ENCODE results near the gene PRKG1.

PRKG1 gene

DNA sequence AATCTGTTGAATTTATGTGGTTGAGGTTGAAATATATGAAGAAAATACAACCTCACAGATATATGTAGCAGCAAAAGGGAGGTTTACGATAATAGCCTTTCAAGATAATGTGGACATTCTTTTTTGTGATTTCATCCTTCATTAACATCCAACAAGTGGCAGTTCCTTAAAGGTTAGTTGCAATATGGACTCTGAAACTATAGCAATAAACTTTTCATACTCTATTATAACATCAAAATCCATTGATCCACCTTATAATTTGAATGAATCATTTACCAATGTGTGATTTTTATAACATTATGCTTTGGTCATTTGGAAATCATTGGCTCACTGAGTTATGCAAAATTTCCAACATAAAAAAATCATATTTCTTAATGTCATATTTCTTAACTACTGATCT is 825.9 kb downstream of the PRKG1 start:
- no peaks in the 10 kb centered on the region for H3K36me3 ChIP-seq (ENCODE audit: control insufficient read depth, insufficient read depth, low read length)
- no peaks in the 10 kb centered on the region for H3K9me3 ChIP-seq (ENCODE audit: control insufficient read depth, insufficient read depth, low read length)
- no peaks in the 10 kb centered on the region for H3K4me1 ChIP-seq (ENCODE audit: control insufficient read depth, insufficient read depth, low read length)
- no CpG with 5 or more reads among the region's 1 CpG for WGBS (ENCODE audit: insufficient coverage, insufficient read length)
- H3K27me3 ChIP-seq (ENCODE audit: control insufficient read depth, insufficient read depth, low read length): no peaks in the 10 kb centered on the region
- H3K4me3 ChIP-seq (ENCODE audit: low read length): no peak overlapping the region
- no peak overlapping the region for H3K27ac ChIP-seq (ENCODE audit: low read length)
- no peak for DNase-seq (ENCODE audit: low read depth, low spot score)

DNA sequence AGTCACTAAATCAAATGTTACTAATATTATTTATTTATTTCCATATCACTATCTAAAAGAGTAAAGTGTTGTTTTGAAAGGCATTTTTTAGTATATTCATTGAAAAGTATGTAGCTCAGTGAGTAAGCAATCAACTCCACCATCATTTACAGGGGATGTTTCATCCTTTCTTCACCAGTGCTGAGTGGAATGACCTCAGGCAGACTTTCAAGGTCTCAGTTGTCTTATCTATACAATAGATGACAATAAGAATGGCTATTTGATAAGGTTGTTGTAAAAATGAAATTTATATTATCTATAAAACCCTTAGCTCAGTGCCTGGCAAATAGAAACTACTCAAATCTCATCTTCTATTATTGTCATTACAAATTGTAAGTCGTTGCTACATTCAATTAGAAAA is 829.4 kb downstream of the PRKG1 start:
- Histone ChIP-seq H3K27me3 (ENCODE audit: control insufficient read depth, insufficient read depth, low read length) (no peaks in the 10 kb centered on the region), H3K4me1 (ENCODE audit: control insufficient read depth, insufficient read depth, low read length) (no peaks in the 10 kb centered on the region), H3K27ac (ENCODE audit: low read length) (no peak overlapping the region), H3K9me3 (ENCODE audit: control insufficient read depth, insufficient read depth, low read length) (no peaks in the 10 kb centered on the region), H3K36me3 (ENCODE audit: control insufficient read depth, insufficient read depth, low read length) (no peaks in the 10 kb centered on the region), H3K4me3 (ENCODE audit: low read length) (no peak overlapping the region)
- DNase-seq (ENCODE audit: low read depth, low spot score): no peak
- WGBS (ENCODE audit: insufficient coverage, insufficient read length): no CpG with 5 or more reads among the region's 1 CpG

DNA sequence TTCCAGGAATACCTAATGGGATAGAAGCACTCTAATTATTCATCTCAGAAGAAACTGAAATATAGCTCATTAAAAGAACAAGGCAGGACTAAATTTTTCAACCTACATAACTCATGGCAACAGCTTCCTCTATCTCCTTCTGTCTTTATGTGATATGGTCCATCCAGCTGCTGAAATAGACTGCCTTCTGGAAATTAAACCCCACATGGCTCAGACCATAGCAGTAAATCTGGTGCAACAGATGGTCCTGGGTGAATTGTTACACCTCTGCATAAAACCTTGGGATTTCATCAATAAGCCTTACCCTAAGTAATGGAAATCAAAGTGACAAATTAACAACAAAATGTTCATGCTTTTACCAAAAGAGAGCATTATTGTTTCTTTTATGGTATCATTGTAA is 830.7 kb downstream of the PRKG1 start:
- Histone ChIP-seq H3K9me3 (ENCODE audit: control insufficient read depth, insufficient read depth, low read length) (no peaks in the 10 kb centered on the region), H3K4me1 (ENCODE audit: control insufficient read depth, insufficient read depth, low read length) (peaks cover 2% of the 10 kb centered on the region; the same call in 1 of the 2 replicates), H3K36me3 (ENCODE audit: control insufficient read depth, insufficient read depth, low read length) (no peaks in the 10 kb centered on the region), H3K27ac (ENCODE audit: low read length) (no peak overlapping the region), H3K27me3 (ENCODE audit: control insufficient read depth, insufficient read depth, low read length) (peaks cover 3% of the 10 kb centered on the region), H3K4me3 (ENCODE audit: low read length) (no peak overlapping the region)
- DNase-seq (ENCODE audit: low read depth, low spot score): no peak

DNA sequence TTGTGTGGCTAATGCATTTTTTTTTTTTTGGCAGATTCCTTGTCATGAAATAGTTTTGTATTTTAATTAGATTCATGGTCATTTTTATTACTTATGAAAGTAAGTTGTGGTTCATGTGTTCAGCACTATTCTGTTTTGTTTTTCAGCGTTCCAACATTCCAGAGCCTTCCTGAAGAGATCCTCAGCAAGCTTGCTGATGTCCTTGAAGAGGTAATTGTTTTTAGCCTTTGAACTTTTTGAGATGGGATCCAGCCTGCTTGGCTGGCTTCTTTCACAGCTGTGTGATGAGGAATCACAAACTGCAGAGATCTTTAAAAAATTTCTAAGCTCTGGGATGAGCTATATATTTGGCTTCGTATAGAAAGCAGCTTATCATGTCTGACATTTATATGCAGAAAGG is 833.1 kb downstream of the PRKG1 start:
- no peak overlapping the region for H3K27ac ChIP-seq (ENCODE audit: low read length)
- no peaks in the 10 kb centered on the region for H3K36me3 ChIP-seq (ENCODE audit: control insufficient read depth, insufficient read depth, low read length)
- DNase-seq (ENCODE audit: low read depth, low spot score): no peak
- WGBS (ENCODE audit: insufficient coverage, insufficient read length): no CpG with 5 or more reads among the region's 2 CpGs
- H3K9me3 ChIP-seq (ENCODE audit: control insufficient read depth, insufficient read depth, low read length): no peaks in the 10 kb centered on the region
- H3K4me1 ChIP-seq (ENCODE audit: control insufficient read depth, insufficient read depth, low read length): peaks cover 3% of the 10 kb centered on the region; the same call in 1 of the 2 replicates
- no peak overlapping the region for H3K4me3 ChIP-seq (ENCODE audit: low read length)
- peaks cover 7% of the 10 kb centered on the region for H3K27me3 ChIP-seq (ENCODE audit: control insufficient read depth, insufficient read depth, low read length)

DNA sequence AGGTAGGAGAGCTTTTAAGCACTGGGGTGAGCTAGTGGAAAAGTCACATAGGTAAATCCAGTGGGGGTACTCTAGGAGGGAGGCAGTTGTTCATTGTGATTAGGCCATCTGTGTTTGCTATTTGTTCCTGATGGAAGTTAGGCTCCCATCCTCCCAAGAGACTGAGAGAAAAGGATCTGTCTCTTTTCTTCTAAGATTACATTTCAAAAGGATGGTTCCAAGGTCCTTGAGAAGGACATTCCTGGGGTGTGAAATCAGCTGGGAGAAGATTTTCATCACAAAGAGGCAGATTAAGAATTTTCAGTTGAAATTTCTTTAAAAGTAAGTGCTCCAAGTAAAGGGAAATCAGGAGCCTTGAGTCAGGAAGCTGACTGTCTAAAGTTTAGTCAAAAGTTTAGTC is 835.9 kb downstream of the PRKG1 start:
- DNase-seq (ENCODE audit: low read depth, low spot score): peak; percentile 80
- peaks cover 7% of the 10 kb centered on the region for H3K27me3 ChIP-seq (ENCODE audit: control insufficient read depth, insufficient read depth, low read length)
- no peak overlapping the region for H3K27ac ChIP-seq (ENCODE audit: low read length)
- H3K36me3 ChIP-seq (ENCODE audit: control insufficient read depth, insufficient read depth, low read length): no peaks in the 10 kb centered on the region
- no peak overlapping the region for H3K4me3 ChIP-seq (ENCODE audit: low read length)
- H3K9me3 ChIP-seq (ENCODE audit: control insufficient read depth, insufficient read depth, low read length): no peaks in the 10 kb centered on the region
- peaks cover 3% of the 10 kb centered on the region; the same call in 1 of the 2 replicates for H3K4me1 ChIP-seq (ENCODE audit: control insufficient read depth, insufficient read depth, low read length)

DNA sequence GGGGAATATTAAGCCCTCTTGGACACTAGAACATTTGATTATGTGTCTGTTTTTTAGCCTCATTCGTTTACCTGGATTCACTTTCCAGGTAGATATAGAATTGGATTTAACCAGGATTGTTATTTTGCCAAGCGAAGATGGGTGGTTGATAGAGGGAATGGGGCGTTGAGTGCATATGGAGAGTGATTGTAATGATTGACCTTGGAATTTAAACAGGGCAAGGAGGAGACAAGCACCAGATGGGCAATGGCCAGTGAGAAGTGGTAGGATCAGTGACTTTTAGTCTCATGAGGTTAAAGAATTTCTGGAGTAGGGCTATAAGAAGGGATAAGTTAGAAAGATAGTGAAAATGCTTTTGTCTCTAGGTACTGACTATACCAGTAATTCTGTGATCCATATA is 836.3 kb downstream of the PRKG1 start:
- Histone ChIP-seq H3K27me3 (ENCODE audit: control insufficient read depth, insufficient read depth, low read length) (peaks cover 7% of the 10 kb centered on the region), H3K27ac (ENCODE audit: low read length) (no peak overlapping the region), H3K4me1 (ENCODE audit: control insufficient read depth, insufficient read depth, low read length) (peaks cover 3% of the 10 kb centered on the region; the same call in 1 of the 2 replicates), H3K9me3 (ENCODE audit: control insufficient read depth, insufficient read depth, low read length) (no peaks in the 10 kb centered on the region), H3K36me3 (ENCODE audit: control insufficient read depth, insufficient read depth, low read length) (no peaks in the 10 kb centered on the region), H3K4me3 (ENCODE audit: low read length) (no peak overlapping the region)
- WGBS (ENCODE audit: insufficient coverage, insufficient read length): no CpG with 5 or more reads among the region's 3 CpGs
- no peak for DNase-seq (ENCODE audit: low read depth, low spot score)

DNA sequence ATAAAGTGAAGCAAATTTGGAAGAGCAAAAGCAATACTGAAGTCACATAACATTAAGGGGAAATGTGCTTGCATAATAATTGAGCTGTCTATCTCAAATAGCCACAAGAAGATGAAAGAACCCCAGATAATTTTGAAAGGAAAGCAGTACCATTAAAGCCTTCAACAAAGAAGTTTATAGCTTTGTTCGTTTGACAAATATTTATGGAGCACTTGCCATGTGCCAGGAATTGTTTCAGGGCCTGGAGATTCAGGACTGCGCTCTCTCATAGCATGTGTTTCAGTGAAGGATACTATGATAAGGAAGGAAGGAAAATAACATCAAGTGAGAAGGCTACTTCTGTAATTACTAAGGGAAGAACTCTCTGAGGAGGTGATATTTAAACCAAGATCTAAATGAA is 837.4 kb downstream of the PRKG1 start:
- H3K36me3 ChIP-seq (ENCODE audit: control insufficient read depth, insufficient read depth, low read length): no peaks in the 10 kb centered on the region
- WGBS (ENCODE audit: insufficient coverage, insufficient read length): no CpG with 5 or more reads among the region's 2 CpGs
- no peaks in the 10 kb centered on the region for H3K9me3 ChIP-seq (ENCODE audit: control insufficient read depth, insufficient read depth, low read length)
- H3K27ac ChIP-seq (ENCODE audit: low read length): no peak overlapping the region
- no peak for DNase-seq (ENCODE audit: low read depth, low spot score)
- H3K27me3 ChIP-seq (ENCODE audit: control insufficient read depth, insufficient read depth, low read length): peaks cover 7% of the 10 kb centered on the region
- H3K4me1 ChIP-seq (ENCODE audit: control insufficient read depth, insufficient read depth, low read length): peaks cover 3% of the 10 kb centered on the region
- H3K4me3 ChIP-seq (ENCODE audit: low read length): no peak overlapping the region

DNA sequence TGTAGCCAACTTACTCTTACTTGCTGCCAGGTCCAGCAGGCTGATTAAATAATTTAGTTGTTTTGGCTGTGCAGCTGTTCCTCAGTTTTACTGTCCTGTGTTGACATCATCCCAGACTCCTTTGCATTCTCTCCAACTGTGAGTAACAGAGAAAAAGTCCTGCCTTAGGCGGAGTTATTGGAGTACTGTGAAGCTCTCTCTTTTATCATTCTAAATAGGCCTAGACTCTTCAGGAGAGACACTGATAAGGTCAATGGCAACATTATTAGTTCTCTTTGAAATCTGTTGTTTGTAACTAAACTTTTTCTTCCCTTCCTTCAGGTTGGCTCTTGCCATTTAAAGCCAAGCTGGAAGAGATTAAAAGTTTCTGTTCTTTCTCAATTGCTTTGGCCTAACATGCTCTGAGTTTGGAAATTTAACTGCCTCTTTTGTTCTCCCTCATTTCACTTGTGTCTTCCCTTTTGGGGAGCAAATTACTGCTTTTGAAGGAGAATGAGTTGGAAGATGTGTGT is 840.8 kb downstream of the PRKG1 start:
- no peaks in the 10 kb centered on the region for H3K36me3 ChIP-seq (ENCODE audit: control insufficient read depth, insufficient read depth, low read length)
- peak overlapping the region; percentile 53 for H3K27ac ChIP-seq (ENCODE audit: low read length)
- H3K9me3 ChIP-seq (ENCODE audit: control insufficient read depth, insufficient read depth, low read length): no peaks in the 10 kb centered on the region
- H3K4me1 ChIP-seq (ENCODE audit: control insufficient read depth, insufficient read depth, low read length): peaks cover 1% of the 10 kb centered on the region
- DNase-seq (ENCODE audit: low read depth, low spot score): no peak
- WGBS (ENCODE audit: insufficient coverage, insufficient read length): no CpG with 5 or more reads among the region's 1 CpG
- H3K27me3 ChIP-seq (ENCODE audit: control insufficient read depth, insufficient read depth, low read length): peaks cover 5% of the 10 kb centered on the region; the same call in 1 of the 2 replicates
- H3K4me3 ChIP-seq (ENCODE audit: low read length): no peak overlapping the region

DNA sequence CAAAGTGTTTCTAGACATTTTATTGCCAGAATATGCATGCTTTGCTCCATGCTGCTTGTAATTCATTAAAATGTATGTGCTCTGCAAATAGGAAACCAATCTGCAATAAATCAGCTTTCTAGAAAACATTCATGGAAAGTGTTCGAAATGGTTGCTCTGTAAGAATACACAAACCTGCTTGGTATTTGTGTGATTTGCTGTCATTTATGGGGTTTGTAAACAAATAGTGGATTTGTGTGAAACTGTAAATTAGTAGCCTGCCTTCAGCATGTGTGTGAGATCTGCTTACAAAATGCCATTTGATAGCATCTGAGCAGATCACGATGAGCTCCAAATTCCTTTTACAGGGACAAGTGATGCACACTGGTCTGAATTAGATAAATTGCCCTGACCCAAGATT is 844.2 kb downstream of the PRKG1 start:
- Histone ChIP-seq H3K4me3 (ENCODE audit: low read length) (no peak overlapping the region), H3K27ac (ENCODE audit: low read length) (no peak overlapping the region), H3K9me3 (ENCODE audit: control insufficient read depth, insufficient read depth, low read length) (no peaks in the 10 kb centered on the region), H3K36me3 (ENCODE audit: control insufficient read depth, insufficient read depth, low read length) (no peaks in the 10 kb centered on the region), H3K27me3 (ENCODE audit: control insufficient read depth, insufficient read depth, low read length) (no peaks in the 10 kb centered on the region), H3K4me1 (ENCODE audit: control insufficient read depth, insufficient read depth, low read length) (no peaks in the 10 kb centered on the region; the same call in none of the 2 replicates)
- no peak for DNase-seq (ENCODE audit: low read depth, low spot score)
- WGBS (ENCODE audit: insufficient coverage, insufficient read length): no CpG with 5 or more reads among the region's 2 CpGs

DNA sequence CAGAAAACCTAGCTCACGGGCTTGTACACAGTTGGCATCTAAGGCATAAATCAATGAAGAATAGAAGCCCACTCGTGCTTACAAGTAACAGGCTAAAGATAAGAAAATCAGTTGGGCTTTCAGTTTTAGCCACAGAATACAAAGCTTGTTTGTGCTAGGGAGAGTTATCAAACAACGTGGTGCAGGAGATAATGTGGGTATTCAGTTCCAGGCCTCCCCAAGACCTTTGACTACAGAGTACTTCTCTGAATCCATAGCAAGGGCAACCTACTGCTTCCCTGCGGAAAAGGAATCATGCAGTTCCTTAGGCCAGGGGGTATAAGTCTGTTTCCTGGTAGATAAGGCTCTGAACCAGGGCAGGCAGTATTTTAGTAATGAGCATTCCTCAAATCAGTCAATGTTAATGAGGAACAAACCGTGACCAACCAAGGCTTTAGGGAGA is 844.6 kb downstream of the PRKG1 start:
- no CpG with 5 or more reads among the region's 5 CpGs for WGBS (ENCODE audit: insufficient coverage, insufficient read length)
- H3K9me3 ChIP-seq (ENCODE audit: control insufficient read depth, insufficient read depth, low read length): no peaks in the 10 kb centered on the region
- no peak for DNase-seq (ENCODE audit: low read depth, low spot score)
- H3K27ac ChIP-seq (ENCODE audit: low read length): no peak overlapping the region
- no peaks in the 10 kb centered on the region for H3K36me3 ChIP-seq (ENCODE audit: control insufficient read depth, insufficient read depth, low read length)
- H3K4me1 ChIP-seq (ENCODE audit: control insufficient read depth, insufficient read depth, low read length): no peaks in the 10 kb centered on the region; the same call in none of the 2 replicates
- H3K27me3 ChIP-seq (ENCODE audit: control insufficient read depth, insufficient read depth, low read length): no peaks in the 10 kb centered on the region
- no peak overlapping the region for H3K4me3 ChIP-seq (ENCODE audit: low read length)

DNA sequence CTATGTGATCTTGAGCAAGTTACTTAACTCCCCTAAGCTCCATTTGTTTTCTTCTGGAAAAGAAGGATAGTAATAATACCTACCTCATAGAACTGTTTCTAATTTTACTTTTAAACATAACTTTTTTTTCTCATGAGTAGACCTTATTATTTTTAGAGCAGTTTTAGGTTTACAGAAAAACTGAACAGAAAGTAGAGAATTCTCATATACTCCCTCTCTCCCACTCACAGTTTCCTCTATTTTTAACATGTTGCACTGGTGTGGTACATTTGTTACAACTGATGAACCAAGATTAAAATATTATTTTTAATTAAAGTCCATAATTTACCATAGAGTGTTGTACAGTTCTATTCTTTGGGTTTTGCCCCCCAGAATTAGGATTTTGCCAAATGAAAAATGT is 846.4 kb downstream of the PRKG1 start:
- no peaks in the 10 kb centered on the region for H3K27me3 ChIP-seq (ENCODE audit: control insufficient read depth, insufficient read depth, low read length)
- no peaks in the 10 kb centered on the region; the same call in 1 of the 2 replicates for H3K4me1 ChIP-seq (ENCODE audit: control insufficient read depth, insufficient read depth, low read length)
- no peak overlapping the region for H3K4me3 ChIP-seq (ENCODE audit: low read length)
- H3K27ac ChIP-seq (ENCODE audit: low read length): no peak overlapping the region
- no peaks in the 10 kb centered on the region for H3K9me3 ChIP-seq (ENCODE audit: control insufficient read depth, insufficient read depth, low read length)
- DNase-seq (ENCODE audit: low read depth, low spot score): no peak
- H3K36me3 ChIP-seq (ENCODE audit: control insufficient read depth, insufficient read depth, low read length): no peaks in the 10 kb centered on the region
